ENCODE data around the gene PFDN1.

GRCh38 chr5:140299056-140299455 is 3.8 kb downstream of the PFDN1 start:
- no peak for TF ChIP-seq CTCF (IDR thresholded peaks at IDR 0.05; ENCODE audit: poor library complexity, severe bottlenecking)
- TF ChIP-seq RAD21 (conservative IDR thresholded peaks at IDR 0.05), result no peak
